HG02884 (cell line): ENCODE measurements around the gene UBE2I.

Experiments
- ATAC-seq: cut with Tn5 transposase; IDR thresholded peaks from one replicate; pipeline ENCODE4 v1.9.1; 2021; ENCODE audit warnings: mild to moderate bottlenecking, moderate library complexity; ENCODE audit not compliant: unreplicated experiment

The UBE2I gene

GRCh38 chr16:1277151-1277598, 32.3 kb upstream of the UBE2I start:
- ATAC-seq = no peak

GRCh38 chr16:1277617-1278282, 31.7 kb upstream of the UBE2I start:
- ATAC-seq = no peak

- ATAC-seq = no peak
These were observed 31.0 kb upstream of the UBE2I start for GRCh38 chr16:1278477-1278876.

GRCh38 chr16:1279081-1279944, 30.1 kb upstream of the UBE2I start:
- no peak for ATAC-seq

- no peak for ATAC-seq
These were observed 29.4 kb upstream of the UBE2I start for GRCh38 chr16:1279945-1280589.

GRCh38 chr16:1280783-1281182, 28.7 kb upstream of the UBE2I start:
- ATAC-seq = no peak

- no peak for ATAC-seq
These were observed 27.9 kb upstream of the UBE2I start for GRCh38 chr16:1281517-1281916.

- no peak for ATAC-seq
These were observed 27.0 kb upstream of the UBE2I start for GRCh38 chr16:1282324-1282973.

GRCh38 chr16:1283296-1283695, 26.1 kb upstream of the UBE2I start:
- ATAC-seq = no peak

GRCh38 chr16:1283996-1284616, 25.3 kb upstream of the UBE2I start:
- no peak for ATAC-seq

GRCh38 chr16:1285669-1286512, 23.5 kb upstream of the UBE2I start:
- ATAC-seq = no peak

GRCh38 chr16:1286513-1287094, 22.8 kb upstream of the UBE2I start:
- ATAC-seq = no peak

- ATAC-seq = no peak
These were observed 21.3 kb upstream of the UBE2I start for GRCh38 chr16:1287982-1288670.

- no peak for ATAC-seq
These were observed 20.5 kb upstream of the UBE2I start for GRCh38 chr16:1288813-1289476.

GRCh38 chr16:1289477-1289866, 20.0 kb upstream of the UBE2I start:
- ATAC-seq = no peak

- no peak for ATAC-seq
These were observed 19.4 kb upstream of the UBE2I start for GRCh38 chr16:1290063-1290501.

- no peak for ATAC-seq
These were observed 18.4 kb upstream of the UBE2I start for GRCh38 chr16:1290860-1291575.

- no peak for ATAC-seq
These were observed 17.9 kb upstream of the UBE2I start for GRCh38 chr16:1291576-1291974.
